CD4-positive, alpha-beta T cell treated with Interleukin-4 for 4 hours (primary cell): Measurements from ENCODE around the gene UBN2.

ENCODE experiments used
- DNase-seq: peaks from one replicate; pipeline ENCODE4 v3.0.0-alpha.2; 2020

UBN2 gene

DNA sequence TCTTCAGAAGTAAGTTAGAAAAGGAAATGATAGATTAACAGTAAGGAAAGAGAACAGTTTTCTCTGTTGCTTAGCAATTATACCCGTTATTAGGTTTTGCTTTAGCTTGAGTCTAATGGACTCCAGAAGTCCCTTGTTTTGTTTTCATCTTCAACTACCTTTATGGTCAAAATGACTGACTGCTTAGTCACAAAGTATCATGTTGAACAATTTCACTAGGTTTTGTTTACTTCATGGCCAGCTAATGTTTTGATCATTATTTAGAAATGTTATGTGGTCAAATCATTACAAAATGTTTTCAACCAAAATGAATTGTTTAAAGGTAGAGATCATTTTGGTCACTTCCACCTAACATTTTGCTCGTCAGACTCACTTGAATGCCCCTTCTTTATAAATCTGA lies 1.9 kb downstream of the UBN2 start:
- DNase-seq = no peak

DNA sequence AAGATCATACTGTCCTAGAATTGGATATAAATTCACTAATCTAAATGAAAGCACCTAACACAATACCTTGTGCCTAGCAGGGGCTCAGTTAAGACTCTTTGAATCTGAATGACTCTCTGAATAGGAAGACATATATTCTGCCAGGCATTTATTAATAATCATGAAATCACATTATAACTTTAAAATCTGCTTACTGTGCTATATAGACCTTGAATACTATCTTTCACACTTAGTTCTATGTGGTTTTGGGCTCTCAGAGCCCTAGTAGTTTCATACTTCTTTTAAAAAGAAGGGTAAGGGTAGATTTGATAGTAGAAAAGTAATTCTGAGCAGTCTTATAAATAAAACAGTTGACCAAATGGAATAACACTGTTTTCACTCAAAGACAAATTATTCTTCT lies 10.2 kb downstream of the UBN2 start:
- no peak for DNase-seq

- no peak for DNase-seq
Observed at GRCh38 chr7:139242741-139243281, 11.8 kb downstream of the UBN2 start.

DNA sequence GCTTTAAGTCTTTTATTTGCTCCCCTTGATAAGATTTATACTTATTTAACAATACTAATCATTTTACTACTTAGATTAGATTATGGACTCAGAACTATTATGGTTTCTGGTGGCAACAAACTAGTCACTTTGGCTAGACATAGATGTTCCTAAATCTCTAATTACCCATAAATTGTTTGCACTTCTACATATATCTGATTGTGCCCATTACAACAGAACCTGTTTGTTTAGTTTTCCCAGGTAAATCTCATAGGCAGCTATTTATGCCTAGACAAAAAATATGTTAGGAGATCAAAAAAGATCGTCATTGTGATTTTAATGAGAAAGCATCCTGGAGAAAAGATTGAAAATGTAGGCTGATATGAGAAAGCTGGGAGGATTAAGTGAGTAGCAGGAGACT lies 14.4 kb downstream of the UBN2 start:
- no peak for DNase-seq

DNA sequence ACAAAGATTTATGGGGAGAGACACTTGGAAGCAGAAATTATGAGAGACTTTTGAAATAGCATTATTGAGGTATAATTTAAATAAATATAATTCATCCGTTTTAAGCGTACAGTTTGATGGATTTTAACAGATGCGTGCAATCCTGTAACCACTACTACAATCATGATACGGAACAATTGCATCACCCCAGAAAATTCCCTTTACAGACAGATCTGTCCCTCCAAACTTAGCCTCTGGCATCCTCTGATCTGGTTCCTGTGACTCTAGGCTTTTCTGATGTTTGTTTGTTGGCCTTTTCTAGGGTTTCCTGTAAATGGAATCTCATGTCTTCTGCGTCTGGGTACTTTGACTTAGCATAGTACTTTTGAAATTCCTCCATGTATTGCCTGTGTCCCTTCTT lies 15.5 kb downstream of the UBN2 start:
- DNase-seq = no peak

- DNase-seq = no peak
Observed at GRCh38 chr7:139246905-139247304, 15.9 kb downstream of the UBN2 start.

DNA sequence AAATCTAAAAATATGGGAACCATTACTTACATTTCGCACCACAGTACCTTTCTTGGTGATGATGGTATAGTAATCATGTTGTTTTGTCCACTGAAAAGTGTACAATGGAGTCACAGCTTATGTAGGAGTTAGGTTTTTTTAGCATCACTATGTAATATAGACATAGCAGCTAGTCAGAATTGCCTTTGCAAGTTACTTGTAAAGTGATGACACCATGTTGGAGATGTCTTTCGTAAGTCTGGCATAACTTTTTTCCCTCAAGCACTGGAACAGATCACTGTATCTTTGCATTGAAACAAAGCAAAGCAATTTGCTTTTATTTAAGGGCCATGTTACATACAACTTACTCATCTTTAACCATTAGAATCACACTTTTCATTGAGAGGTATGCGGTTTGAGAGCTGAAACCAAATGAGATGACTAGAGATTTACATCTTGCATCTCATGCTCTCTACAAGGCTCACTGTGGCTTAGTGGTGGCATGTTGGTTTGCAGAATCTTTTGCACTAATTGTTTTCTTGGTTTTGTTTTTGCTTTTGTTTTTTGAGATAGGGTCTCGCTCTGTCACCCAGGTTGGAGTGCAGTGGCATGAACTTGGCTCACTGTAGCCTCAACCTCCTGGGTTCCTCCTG lies 18.3 kb downstream of the UBN2 start:
- no peak for DNase-seq

- no peak for DNase-seq
Observed at GRCh38 chr7:139252451-139252850, 21.4 kb downstream of the UBN2 start.

- DNase-seq = no peak
Observed at GRCh38 chr7:139254281-139254680, 23.2 kb downstream of the UBN2 start.

GRCh38 chr7:139254728-139255127 lies 23.7 kb downstream of the UBN2 start:
- no peak for DNase-seq

- no peak for DNase-seq
Observed at GRCh38 chr7:139255290-139255689, 24.3 kb downstream of the UBN2 start.

DNA sequence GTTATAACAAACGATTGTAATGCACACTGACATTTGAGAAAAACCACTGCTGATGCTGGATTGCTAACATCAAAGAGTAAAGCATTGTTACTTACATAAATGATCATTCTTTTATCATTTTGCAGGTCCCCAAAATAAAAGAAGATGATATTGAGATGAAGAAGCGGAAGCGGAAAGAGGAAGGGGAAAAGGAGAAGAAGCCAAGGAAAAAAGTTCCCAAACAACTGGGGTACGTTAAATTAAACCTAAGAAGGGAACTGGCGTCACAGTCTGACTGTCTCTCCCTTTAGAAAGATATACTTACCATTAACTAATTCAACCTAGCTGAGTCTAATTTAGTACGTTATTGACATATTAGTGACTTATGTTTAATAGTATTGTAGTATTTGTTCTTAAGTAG lies 28.1 kb downstream of the UBN2 start:
- no peak for DNase-seq

GRCh38 chr7:139264220-139264619 lies 33.2 kb downstream of the UBN2 start:
- DNase-seq = no peak

DNA sequence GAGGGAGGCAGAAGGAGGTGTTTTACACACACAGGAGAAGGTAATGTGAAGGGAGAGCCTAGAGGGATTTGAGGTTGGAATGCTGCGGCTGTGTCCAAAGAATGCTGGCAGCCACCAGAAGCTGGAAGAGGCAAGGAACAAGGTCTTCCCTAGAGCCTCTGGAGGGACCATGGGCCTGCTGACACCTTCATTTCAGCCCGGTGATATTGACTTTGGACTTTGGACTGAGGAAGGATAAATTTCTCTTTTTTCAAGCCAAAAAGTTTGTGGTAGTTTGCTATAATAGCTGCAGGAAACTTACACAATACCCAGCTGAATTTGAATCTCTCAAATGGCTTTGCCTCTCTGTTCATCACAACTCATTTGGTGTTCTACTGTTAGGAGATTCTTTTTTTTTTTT lies 34.6 kb downstream of the UBN2 start:
- DNase-seq = no peak

- DNase-seq = no peak
Observed at GRCh38 chr7:139271718-139272628, 40.9 kb downstream of the UBN2 start.

GRCh38 chr7:139284252-139284896 lies 53.3 kb downstream of the UBN2 start:
- DNase-seq = no peak

DNA sequence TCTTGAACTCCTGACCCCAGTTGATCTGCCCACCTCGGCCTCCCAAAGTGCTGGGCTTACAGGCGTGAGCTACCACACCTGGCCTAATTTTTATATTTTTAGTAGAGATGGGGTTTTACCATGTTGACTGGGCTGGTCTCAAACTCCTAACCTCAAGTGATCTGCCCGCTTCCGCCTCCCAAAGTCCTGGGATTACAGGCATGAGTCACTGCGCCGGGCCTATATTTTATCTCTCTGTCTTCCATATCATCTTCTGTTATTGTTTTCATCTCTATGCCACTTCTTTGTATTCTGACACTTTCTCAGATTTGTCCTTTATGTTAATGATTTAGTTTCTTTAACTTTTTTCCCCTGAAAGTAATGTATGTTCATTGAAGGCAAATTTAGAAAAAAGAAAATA lies 55.1 kb downstream of the UBN2 start:
- DNase-seq = no peak

DNA sequence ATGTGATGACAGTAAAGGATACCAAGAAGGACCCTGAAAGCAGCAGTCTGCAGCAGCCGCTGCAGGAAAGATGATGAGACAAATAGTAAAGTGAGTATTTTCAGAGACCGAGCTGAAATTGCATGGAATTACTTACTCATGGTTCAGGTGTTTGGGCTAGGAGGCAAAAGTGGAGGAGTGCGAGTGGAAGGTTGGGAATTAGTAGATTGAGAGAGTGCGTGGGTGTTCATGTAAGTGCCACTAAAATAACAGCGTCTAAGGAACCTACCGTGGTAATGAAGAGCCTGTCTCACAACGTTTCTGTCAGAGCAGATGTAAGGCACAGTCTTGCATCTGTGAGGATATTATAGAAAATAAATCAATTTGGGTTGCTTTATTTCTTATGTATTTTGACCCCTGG lies 61.8 kb downstream of the UBN2 start:
- no peak for DNase-seq

DNA sequence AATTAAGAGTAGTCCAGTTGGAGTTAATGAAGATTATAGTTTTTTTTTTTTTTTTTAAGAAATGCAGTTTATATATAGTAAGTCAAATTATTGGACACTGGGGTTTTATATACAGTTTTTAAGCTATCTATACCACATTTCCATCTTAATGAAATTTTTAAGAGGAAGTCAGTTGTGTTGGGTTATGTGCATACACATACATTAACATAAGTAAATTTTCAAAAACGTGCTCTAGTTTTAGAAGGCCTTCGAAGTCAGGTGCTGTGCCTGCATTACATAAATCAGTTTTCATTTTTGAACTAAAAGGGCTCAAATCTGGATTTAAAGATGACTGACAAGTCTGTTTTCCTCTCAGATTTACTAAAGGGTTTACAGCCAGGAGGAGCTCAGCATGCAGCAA lies 62.5 kb downstream of the UBN2 start:
- no peak for DNase-seq

DNA sequence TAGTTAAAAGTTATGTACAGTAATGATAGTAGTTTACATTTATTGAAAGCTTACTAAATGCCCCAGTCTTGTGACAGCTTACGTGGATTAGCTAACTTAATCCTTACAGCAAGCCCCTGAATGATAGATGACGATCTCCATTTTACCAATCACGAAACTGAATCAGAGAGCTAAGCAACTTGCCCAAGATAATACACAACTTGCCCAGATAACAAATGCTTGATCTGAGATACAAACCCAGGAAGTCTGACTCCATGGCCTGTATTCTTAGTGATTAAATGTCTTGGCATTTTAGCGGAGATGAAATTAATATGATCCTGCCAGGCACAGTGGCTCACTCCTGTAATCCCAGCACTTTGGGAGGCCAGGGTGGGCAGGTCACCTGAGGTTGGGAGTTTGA lies 63.2 kb downstream of the UBN2 start:
- no peak for DNase-seq

DNA sequence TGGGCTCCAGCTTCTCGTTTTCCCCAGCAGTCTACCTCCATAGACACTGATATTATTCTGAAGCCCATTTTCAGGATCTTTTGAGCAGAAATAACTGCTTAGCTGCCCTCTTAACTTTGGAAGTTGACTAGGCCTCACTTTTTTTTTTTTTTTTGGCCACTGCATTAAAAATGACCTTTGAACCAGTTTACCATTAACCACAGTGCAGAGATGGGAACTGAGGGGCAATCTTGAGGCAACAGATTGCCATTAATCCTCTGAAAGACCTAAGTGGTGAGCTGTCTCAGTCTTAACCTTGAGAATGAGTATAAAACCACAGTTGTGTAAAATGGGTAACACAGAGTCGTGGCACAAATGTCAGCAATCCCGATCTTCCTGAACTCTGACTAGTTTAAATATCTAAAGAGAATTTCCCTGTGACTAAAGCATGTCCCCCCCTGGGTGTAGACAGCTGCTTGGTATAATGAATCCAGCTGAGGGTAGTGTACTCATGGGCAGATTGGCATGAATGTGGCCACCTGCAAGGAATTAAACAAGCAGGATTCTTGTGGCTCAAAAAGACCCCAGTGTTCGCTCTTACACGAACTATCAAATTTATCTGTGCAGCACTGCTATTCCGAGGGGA lies 64.0 kb downstream of the UBN2 start:
- DNase-seq = no peak

DNA sequence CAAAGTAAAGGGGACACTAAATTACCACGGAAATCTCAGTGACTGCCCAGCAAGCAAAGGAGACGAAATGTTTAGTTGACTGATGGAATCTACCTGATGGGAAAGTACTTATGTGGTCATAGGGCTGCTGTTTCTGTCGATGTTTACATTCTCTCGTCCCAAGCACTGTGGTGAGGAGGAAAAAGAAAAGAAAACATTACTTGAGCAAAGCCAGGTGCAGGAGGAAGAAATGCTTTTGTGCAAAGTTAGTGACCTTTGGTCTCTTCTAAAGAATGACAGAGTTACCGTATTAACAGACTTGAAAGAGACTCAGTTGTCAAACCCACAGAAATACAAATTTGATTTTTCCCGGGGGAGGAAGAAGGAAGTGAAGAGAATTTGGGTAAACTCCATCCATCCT lies 66.8 kb downstream of the UBN2 start:
- DNase-seq = no peak

DNA sequence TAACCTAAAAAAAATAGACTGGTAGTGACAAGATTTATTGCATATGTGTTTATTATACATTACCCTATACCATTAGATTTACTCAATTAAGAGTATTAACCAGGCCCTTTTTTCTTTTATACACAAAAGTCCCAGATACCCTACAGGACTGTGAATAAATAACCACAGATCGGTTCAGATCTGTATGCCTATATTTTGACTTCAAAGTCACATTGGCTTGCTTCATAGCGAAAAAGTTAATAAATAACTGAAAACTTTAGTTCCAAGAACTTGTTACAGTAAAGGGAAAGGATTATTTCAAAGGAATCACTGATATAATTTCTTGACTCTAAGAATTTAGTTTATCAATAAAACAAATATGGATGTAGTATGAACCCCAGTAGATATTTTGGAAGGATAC lies 68.3 kb downstream of the UBN2 start:
- DNase-seq = no peak
